Subcutaneous adipose tissue (tissue), 4 donors: ENCODE data around the gene STAT1. TPM values are rescaled to one million over a fixed set of nuclear protein-coding genes. Genes with fewer than 3 reads are reported as not detected.

Experiments
- total RNA-seq, 4 donors: library from RNA; depleted of rRNA; stranded (reverse); fragments of >200 nt; gene quantifications; one replicate each; pipeline ENCODE4 v1.1.0, GENCODE V29; 2016
- TF ChIP-seq, protein P1 (sequence below): fragments of 450-650 bp; IDR thresholded peaks from one replicate; pipeline ENCODE4 v1.5.1; 2016; ENCODE audit warnings: low read depth, mild to moderate bottlenecking, control low read depth, antibody characterized with exemption, moderate library complexity

The STAT1 gene
- total RNA-seq, 4 donors from 2014 or later, result 55.5 to 123 (median 70.8) TPM

- TF ChIP-seq, protein P1, sequence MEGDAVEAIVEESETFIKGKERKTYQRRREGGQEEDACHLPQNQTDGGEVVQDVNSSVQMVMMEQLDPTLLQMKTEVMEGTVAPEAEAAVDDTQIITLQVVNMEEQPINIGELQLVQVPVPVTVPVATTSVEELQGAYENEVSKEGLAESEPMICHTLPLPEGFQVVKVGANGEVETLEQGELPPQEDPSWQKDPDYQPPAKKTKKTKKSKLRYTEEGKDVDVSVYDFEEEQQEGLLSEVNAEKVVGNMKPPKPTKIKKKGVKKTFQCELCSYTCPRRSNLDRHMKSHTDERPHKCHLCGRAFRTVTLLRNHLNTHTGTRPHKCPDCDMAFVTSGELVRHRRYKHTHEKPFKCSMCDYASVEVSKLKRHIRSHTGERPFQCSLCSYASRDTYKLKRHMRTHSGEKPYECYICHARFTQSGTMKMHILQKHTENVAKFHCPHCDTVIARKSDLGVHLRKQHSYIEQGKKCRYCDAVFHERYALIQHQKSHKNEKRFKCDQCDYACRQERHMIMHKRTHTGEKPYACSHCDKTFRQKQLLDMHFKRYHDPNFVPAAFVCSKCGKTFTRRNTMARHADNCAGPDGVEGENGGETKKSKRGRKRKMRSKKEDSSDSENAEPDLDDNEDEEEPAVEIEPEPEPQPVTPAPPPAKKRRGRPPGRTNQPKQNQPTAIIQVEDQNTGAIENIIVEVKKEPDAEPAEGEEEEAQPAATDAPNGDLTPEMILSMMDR, result no peak
These were observed 33.3 kb downstream of the STAT1 start for GRCh38 chr2:190980630-190981209.

GRCh38 chr2:190979906-190980629 lies 33.9 kb downstream of the STAT1 start:
- TF ChIP-seq, protein P1, result no peak

- TF ChIP-seq, protein P1, result no peak
These were observed 35.5 kb downstream of the STAT1 start for GRCh38 chr2:190978389-190979053.

DNA sequence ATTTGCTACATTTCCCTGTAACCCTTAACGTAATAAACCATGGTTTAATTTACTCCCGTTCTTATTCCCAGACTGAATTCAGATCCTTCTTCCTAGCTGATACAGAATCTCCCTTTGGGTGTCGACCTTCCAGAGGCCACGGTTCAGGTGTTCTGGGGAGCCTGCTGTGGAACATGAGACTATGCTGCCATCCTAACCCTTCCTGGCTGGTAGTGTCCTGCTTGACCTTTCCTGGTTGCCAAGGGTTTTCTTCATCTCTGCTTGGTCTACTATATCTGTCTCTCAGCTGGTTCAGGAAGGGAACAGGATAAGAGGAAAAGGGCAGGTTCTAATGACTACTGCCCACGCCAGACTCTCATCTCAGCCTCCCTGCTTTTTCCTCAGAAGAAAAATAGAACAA lies 36.5 kb downstream of the STAT1 start:
- TF ChIP-seq, protein P1, result no peak

DNA sequence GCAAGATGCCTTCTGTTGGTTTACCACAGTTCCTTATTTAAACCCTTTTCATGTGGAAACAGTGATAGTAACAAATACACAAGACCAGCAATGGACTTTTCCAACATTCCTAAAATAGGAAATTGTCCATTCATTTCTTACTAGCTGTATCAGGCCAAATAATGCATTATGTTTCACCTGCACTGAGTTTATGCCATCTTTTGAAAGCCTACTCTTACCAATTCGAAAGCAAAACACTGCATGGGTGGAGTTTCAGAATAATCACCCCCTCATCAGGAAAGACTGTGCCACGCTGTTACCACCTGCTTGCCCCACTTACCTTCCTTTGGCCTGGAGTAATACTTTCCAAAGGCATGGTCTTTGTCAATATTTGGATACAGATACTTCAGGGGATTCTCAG lies 37.5 kb downstream of the STAT1 start:
- TF ChIP-seq, protein P1, result no peak

DNA sequence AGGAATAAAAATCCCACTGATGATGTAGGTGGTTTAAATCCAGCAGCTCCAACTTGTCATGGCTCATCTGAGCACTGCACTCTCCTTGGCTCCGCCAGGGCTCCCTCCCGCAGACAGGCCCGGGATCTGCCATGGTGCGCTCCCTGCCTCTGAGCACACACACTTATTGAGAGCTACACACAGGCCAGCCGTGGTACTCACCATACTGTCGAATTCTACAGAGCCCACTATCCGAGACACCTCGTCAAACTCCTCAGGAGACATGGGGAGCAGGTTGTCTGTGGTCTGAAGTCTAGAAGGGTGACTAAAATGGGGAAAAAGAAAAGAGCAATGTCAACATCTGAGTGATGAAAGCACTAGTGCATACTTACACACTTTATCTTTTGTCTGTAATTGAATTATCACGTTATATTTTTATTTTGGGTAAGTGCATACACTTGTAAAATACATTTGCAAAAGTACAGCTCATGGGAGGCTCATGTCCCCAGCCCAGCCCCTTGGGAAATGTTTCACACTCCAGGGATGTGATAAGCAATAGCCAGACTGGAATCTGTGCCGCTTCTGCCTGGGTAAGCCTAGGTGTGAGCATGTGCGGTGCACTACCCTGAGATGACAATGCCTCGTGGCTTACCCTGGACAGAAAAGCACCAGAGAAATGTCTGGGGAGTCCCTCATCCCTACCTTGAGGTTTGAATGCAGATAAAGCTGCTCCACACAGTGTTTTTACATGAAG lies 39.2 kb downstream of the STAT1 start:
- TF ChIP-seq, protein P1, result no peak
